ENCODE data around the gene NKD1. TPM values are rescaled to one million over a fixed set of nuclear protein-coding genes. Genes with fewer than 3 reads are reported as not detected.

The NKD1 gene
- total RNA-seq, 1 donor from 2014 or later = 1.5 TPM

DNA sequence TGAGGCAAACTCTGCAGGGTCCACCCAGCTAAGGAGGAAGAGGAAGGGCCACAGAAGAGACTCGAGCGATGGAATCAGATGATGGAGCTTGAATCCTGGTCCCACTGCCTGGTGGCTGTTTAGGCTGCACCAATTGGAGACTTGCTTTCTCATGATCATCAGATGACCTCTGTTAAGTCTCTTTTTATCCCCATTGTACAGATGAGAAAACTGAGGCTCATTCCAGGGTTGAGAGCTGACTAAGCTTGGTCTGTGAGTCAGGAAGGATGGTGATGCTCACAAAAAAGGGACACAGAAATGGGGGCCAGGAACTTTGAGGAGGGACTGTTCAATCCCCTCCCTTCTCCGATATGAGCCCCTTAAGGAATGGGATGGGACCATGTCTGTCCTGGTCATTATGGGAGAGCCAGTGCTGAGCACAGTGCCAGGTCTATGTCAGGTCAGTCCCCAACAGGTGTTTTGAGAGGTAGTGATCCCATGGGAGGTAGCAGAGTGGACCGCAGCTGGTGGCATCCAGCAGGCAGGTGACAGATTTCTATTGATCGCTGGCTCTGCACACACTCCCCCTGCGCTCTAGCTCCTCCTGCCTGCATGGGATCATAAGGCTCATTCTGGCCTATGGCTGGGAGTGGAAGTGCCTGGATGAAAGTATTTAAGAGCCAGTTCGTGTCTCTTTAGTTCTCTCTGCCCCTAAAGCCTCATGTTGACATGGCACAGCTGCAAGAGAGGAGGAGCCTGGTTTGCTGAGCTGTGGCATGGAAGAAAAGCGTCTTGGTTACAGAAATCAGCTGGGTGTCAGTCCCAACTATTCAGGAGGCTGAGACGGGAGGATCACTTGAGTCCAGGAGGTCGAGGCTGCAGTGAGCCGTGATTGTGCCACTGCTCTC is 105.7 kb downstream of the NKD1 start:
- ChIA-PET CTCF (interaction anchor here (0.8 kb wide), 1 partner anchor 11 kb away, joined by 3 read pairs; no protein-coding TSS in a partner anchor), POLR2A (no interaction called here)
- TF ChIP-seq, protein P1, sequence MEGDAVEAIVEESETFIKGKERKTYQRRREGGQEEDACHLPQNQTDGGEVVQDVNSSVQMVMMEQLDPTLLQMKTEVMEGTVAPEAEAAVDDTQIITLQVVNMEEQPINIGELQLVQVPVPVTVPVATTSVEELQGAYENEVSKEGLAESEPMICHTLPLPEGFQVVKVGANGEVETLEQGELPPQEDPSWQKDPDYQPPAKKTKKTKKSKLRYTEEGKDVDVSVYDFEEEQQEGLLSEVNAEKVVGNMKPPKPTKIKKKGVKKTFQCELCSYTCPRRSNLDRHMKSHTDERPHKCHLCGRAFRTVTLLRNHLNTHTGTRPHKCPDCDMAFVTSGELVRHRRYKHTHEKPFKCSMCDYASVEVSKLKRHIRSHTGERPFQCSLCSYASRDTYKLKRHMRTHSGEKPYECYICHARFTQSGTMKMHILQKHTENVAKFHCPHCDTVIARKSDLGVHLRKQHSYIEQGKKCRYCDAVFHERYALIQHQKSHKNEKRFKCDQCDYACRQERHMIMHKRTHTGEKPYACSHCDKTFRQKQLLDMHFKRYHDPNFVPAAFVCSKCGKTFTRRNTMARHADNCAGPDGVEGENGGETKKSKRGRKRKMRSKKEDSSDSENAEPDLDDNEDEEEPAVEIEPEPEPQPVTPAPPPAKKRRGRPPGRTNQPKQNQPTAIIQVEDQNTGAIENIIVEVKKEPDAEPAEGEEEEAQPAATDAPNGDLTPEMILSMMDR (IDR thresholded peaks at IDR 0.05) = no peak
- intact Hi-C loops (cut with micrococcal nuclease) = no loop called here
- no peaks in the 10 kb centered on the region for H3K4me1 Mint-ChIP-seq
- no peak overlapping the region for H3K27ac Mint-ChIP-seq
- no peaks in the 10 kb centered on the region for H3K36me3 Mint-ChIP-seq (ENCODE audit: low read depth)
- no peak overlapping the region for H3K4me3 Mint-ChIP-seq
- ATAC-seq (ENCODE audit: low read depth) (no peak), DNase-seq (no peak)
- peaks cover 6% of the 10 kb centered on the region for H3K27me3 Mint-ChIP-seq
- H3K9me3 Mint-ChIP-seq = no peaks in the 10 kb centered on the region

DNA sequence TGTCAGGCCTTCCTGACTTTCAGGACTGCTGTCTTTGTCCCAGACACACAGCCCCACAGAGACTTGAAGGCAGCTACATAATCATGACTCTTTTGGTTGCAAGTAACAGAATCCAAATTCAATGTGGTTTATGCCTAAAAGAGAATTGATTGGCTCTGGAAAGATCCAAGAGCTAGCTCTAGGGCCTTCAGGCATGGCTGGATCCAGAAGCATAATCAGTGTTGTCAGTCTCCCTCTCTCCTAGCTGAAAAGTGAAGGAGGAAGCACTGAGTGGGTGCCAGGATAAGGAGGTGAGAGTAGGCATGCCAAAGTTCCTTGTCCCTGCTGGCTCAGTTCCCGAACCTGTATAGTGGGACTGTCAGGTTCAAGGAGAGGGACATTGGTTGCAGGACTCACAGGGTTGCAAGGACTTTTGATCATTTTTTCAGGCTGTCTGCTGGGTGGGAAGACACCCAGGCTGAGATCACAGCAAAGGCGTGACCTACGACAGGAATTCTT is 107.4 kb downstream of the NKD1 start:
- H3K4me3 Mint-ChIP-seq = no peak overlapping the region
- H3K9me3 Mint-ChIP-seq = no peaks in the 10 kb centered on the region
- DNase-seq = no peak
- intact Hi-C loops (cut with micrococcal nuclease) = no loop called here
- ATAC-seq (ENCODE audit: low read depth) = no peak
- H3K27me3 Mint-ChIP-seq = peaks cover 1% of the 10 kb centered on the region
- TF ChIP-seq, protein P1 (IDR thresholded peaks at IDR 0.05) = no peak
- CTCF ChIA-PET = no interaction called here
- H3K4me1 Mint-ChIP-seq = no peaks in the 10 kb centered on the region
- POLR2A ChIA-PET = no interaction called here
- H3K27ac Mint-ChIP-seq = no peak overlapping the region
- H3K36me3 Mint-ChIP-seq (ENCODE audit: low read depth) = no peaks in the 10 kb centered on the region

DNA sequence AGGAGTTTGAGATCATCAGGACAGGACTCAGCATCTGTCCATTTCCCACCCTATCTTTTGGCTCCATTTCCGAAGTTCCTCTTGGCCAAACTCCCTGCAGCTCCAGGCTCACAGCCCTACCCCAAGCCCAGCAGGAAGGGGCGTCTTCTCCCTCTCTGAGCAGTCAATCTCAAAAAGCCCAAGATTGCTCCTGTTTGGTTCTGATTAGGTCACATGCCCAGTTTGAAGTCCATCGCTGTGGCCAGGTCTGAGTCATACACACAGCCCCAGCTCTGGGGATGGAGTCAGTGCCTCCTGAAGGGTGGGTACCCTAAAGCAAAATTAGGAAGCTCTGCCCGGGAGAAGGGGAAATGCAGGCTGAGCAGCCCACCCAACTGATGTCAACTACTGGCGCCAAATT is 109.0 kb downstream of the NKD1 start:
- no peaks in the 10 kb centered on the region for H3K9me3 Mint-ChIP-seq
- DNase-seq = no peak
- H3K27ac Mint-ChIP-seq = no peak overlapping the region
- intact Hi-C loops (cut with micrococcal nuclease) = no loop called here
- TF ChIP-seq, protein P1 (IDR thresholded peaks at IDR 0.05) = no peak
- H3K36me3 Mint-ChIP-seq (ENCODE audit: low read depth) = no peaks in the 10 kb centered on the region
- no peak for ATAC-seq (ENCODE audit: low read depth)
- peaks cover 1% of the 10 kb centered on the region for H3K27me3 Mint-ChIP-seq
- ChIA-PET POLR2A (no interaction called here), CTCF (interaction anchor here (0.7 to 0.9 kb wide), 2 partner anchors 8 to 90 kb away, joined by 3 to 4 read pairs; no protein-coding TSS in a partner anchor)
- no peaks in the 10 kb centered on the region for H3K4me1 Mint-ChIP-seq
- no peak overlapping the region for H3K4me3 Mint-ChIP-seq

DNA sequence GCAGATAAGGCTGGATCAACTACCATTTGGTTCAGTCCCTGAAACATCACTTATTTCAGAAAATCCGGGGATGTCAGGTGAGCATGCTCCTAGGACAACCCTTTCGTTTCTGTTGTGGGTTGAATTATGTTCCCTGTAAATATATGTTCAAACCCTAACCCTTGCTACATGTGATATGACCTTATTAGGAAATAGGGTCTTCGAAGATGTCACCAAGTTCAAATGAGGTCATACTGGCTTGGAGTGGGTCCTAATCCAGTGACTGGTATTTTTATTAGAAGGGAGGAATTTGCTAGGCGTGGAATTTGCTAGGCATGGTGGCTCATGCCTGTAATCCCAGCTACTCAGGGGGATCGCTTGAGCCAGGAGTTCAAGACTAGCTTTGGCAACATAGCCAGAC is 111.6 kb downstream of the NKD1 start:
- ATAC-seq (ENCODE audit: low read depth) (no peak), DNase-seq (no peak)
- intact Hi-C loops (cut with micrococcal nuclease) = no loop called here
- ChIA-PET CTCF (no interaction called here), POLR2A (interaction anchor here (0.6 kb wide), 1 partner anchor 99 kb away, joined by 4 read pairs; no protein-coding TSS in a partner anchor)
- Mint-ChIP-seq H3K9me3 (peaks cover 2% of the 10 kb centered on the region), H3K27me3 (no peaks in the 10 kb centered on the region), H3K4me1 (peaks cover 3% of the 10 kb centered on the region), H3K4me3 (no peak overlapping the region), H3K36me3 (ENCODE audit: low read depth) (no peaks in the 10 kb centered on the region), H3K27ac (no peak overlapping the region)
- TF ChIP-seq, protein P1 (IDR thresholded peaks at IDR 0.05) = no peak

DNA sequence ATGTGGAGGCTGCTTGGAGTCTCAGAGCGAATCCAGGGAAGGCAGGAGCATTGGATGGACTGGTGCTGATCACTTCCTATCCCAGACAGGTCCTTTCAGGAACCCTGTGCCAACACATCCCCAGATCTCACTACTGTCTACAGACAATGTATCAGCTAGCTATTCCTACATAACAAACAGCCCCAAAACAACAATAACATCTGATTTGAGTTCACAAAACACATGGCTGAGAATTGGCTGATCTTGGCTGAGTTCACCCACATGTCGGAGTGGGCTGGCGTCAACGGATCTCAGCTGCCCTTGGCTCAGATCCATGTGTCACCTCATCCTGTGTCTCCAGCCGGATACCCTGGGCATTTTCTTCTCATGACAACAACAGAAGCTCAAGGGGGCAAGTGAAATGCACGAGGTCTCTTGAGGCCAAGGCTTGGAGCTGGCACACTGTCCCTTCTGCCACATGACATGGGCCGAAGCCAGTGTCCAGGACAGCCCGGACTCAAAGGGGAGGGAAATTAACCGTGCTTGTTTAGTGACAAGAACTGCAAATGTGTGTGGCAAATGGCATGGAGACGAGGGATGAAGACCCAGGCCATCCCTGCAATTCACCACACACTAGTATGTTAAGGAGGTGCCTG is 114.2 kb downstream of the NKD1 start:
- TF ChIP-seq, protein P1 (IDR thresholded peaks at IDR 0.05) = no peak
- H3K9me3 Mint-ChIP-seq = peaks cover 2% of the 10 kb centered on the region
- no peak for DNase-seq
- H3K27ac Mint-ChIP-seq = no peak overlapping the region
- ChIA-PET POLR2A (no interaction called here), CTCF (no interaction called here)
- H3K27me3 Mint-ChIP-seq = no peaks in the 10 kb centered on the region
- H3K36me3 Mint-ChIP-seq (ENCODE audit: low read depth) = no peaks in the 10 kb centered on the region
- no peak for ATAC-seq (ENCODE audit: low read depth)
- peaks cover 22% of the 10 kb centered on the region for H3K4me1 Mint-ChIP-seq
- intact Hi-C loops (cut with micrococcal nuclease) = no loop called here
- H3K4me3 Mint-ChIP-seq = no peak overlapping the region
